Umbilical cord (tissue), 2 donors: Measurements from ENCODE around the gene DBX2. TPM values are rescaled to one million over a fixed set of nuclear protein-coding genes. Genes with fewer than 3 reads are reported as not detected.
A peak's percentile ranks its signal among the peaks of the same experiment; 100 is the strongest.
"Not testable (repeated sequence)": the region's sequence is repeated elsewhere in the genome, so short reads cannot be mapped to it uniquely, and the experiment has no call there.

Experiments used
- DNase-seq: peaks from one replicate; pipeline ENCODE4 v3.0.0-alpha.2; 2015; ENCODE audit warnings: low spot score
- total RNA-seq: library from RNA; depleted of rRNA; stranded (reverse); fragments of >200 nt; gene quantifications from one replicate; pipeline ENCODE4 v1.2.3, GENCODE V29; 2014; ENCODE audit warnings: low replicate concordance; ENCODE audit not compliant: insufficient read depth

Gene DBX2
- 6.3 TPM for total RNA-seq

DNA sequence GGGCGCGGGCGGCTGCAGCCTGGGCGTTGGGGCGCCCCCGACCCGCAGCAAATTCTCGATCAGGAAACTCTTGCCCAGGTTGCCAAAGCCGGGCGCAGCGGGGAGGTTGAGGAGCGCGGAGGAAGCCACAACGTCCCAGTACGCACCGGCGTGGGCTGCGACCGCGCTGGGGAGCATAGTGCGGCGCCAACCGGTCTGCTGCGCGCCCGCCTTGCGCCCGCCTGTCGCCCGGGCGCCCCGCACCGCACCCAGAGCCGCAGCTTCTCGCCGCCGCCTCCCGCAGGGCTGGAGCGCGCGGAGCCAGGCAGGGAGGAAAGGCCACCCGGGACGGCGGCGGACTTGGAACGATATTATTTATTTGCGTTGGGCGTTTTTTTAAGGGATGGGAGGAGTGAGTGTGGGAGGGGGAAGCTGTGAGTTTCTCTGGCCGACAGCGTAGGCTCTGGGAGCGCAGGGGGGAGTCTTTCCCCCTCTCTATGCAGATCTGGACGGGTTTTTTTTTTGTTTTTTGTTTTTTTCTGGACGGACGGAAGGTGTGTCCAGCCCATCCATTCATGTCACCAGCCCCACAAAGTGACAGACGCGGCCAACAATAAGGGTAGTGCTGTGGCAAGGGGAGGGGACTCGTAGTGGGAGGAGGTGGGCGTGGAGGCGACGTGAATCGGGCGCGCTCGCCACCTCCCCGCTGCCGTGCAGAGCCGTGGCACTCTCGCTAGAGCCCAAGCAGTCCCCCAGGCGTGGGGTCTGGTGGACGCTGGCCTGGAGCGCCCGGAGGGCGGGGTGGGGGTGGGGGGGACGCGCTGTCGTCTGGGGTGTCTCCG, at the start of gene DBX2:
Gene DBX2 (minus strand): TSS at position 349 of the 821 bp plus-strand sequence. CDS start 172 bp downstream, at position 177.
- DNase-seq, result peak; percentile 9

DNA sequence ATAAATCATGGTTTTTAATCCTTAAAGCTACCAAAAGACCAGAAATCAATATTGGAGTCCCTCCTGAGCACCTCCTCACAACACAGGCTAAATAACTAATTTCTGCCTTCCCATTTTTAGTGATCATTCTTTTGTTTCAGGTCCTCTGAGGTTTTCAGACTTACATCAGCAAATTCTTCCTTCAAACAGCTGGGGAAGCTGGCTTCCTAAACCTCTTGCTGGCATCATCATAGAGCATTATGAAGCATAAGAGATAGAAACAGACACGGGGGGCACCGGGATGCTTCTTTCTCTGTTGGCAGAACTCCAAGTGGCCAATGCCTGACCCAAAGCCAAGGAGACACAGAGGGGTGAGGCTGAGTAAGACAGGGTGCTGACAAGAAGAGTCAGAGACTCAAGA, 47.9 kb upstream of the DBX2 start:
- DNase-seq, result no peak

DNA sequence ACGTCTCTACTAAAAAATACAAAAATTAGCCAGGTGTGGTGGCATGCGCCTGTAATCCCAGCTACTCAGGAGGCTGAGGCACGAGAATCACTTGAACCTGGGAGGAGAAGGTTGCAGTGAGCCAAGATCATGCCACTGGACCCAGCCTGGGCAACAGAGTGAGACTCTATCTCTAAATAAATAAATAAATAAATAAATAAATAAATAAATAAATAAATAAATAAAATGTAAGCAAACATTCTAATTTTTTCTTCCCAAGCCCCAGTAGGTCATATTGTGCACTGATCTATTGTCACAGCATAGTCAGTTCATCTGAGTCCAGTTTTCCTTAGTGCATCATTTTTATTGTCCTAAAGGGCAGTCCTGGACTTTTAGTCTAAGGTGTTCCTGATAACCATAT, 44.5 kb upstream of the DBX2 start:
- DNase-seq, result not testable (repeated sequence)

DNA sequence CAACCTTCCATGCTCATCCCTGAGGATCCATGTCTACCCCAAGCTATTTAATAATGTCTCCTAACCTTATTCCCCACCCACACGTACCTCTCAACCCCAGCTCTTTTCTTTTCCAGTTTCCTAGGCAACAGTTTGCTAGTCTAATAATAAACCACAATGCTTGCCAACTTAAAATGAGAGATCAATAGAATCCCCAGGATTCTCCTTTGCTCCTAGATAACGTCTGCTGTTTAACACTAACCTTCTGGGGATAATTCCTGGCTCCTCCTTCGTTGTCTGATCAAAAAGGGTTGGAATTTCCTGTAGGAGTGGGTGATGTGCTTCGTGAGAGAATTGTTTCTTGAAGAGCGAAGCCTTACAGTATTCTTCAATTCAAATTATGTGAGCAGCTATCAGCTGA, 42.2 kb upstream of the DBX2 start:
- DNase-seq, result no peak

DNA sequence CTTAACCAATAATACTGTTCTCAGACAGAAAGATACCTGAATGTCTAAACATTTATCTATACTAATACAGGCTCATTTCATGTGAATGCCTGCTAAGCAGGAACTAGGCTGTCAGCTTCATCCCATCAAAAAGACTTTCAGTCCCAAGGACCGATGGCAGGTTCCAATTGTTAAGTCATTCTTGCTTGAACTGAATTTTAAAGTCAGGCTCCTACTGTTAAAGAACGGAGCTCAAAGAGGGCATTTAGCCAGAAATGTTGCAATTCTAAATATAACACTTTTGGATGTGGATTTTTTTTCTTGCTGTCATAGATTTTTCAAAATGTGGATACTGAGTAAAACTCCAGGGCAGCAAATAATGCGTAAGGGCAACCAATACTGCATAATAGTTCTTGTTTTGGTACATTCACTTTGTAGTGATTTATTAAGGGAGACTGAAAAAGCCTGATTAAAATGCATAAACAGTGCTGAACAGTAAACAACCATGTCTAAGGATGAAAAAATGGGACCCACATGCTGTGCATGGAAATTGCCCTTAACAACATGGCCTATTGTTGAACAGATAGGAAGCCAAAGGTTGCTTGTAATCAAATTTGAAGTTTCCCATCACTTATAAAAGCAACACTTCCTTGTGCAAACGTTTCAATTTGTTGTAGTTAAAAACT, 38.6 kb upstream of the DBX2 start:
- DNase-seq, result peak; percentile 7

DNA sequence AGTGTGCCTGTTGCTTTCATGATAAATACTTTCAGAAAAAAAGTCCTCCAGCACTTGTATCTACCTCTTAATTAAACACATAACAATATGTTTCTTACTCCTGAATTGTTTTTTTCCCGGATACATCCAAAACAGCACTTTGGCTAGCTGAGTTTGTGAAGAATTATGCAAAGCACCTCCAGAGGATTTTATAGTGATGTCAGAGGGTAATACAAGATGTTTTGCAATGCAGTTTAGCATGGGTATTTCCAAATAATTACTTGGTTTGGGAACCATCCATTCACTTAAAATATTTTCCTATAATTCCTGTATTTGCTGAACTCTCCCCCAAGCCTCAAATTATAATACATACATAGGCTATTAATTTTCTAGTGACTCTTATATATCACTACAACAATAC, 37.7 kb upstream of the DBX2 start:
- no peak for DNase-seq

DNA sequence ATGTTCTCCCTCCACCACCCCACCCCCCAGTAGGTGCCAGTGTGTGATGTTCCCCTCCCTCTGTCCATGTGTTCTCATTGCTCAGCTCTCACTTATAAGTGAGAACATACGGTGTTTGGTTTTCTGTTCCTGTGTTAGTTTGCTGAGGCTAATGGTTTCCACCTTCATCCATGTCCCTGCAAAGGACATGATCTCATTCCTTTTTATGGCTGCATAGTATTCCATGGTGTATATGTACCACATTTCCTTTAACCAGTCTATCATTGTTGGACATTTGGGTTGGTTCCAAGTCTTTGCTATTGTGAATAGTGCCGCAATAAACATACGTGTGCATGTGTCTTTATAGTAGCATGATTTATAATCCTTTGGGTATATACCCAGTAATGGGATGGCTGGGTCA, 33.3 kb upstream of the DBX2 start:
- DNase-seq, result not testable (repeated sequence)

DNA sequence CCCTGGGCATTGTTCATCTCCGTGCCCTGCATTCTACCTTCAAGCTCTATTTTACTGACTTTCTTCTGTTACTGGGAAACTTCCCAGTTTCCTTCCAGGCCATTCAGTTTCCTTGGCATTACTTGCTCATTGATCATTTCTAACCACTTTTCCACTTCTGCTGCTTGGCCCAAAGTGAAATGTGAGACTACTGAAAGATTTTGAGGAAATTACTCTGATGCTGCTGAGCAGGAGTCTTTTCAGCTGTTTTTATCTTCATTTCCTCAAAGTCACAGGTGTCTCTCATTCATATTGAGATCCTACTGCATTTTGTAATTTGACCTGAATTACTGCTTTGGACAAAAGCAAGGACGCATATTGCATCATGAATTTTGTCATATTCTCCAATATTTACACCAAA, 26.4 kb upstream of the DBX2 start:
- no peak for DNase-seq

DNA sequence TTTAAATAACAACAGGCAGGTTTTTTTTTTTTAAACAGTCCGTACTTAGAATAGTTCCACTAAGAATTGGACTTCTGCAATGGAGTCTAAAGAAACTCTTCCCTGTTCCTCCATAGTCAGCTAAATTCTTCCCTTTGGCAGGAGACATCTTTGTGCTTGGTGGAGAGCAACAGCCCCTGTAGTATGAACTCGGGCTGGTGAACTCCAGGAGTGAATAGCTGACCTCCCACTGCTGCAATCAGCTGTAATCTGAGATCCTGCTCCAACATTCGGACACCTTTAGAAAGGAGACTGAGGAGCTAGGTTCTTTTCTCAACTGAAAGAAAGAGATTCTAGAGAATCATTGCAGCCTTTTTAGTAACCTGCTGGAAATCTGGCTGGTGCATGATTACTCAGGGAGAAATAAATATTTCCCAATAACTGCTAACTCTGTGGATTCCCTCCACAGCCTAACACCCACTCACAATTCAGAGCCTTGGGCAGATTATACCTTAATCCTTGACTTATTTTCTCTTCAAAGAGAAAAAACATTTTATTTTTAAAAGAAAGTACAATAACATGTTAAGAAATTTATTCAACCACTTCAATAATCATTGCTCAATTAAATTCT, 25.6 kb upstream of the DBX2 start:
- DNase-seq, result no peak

DNA sequence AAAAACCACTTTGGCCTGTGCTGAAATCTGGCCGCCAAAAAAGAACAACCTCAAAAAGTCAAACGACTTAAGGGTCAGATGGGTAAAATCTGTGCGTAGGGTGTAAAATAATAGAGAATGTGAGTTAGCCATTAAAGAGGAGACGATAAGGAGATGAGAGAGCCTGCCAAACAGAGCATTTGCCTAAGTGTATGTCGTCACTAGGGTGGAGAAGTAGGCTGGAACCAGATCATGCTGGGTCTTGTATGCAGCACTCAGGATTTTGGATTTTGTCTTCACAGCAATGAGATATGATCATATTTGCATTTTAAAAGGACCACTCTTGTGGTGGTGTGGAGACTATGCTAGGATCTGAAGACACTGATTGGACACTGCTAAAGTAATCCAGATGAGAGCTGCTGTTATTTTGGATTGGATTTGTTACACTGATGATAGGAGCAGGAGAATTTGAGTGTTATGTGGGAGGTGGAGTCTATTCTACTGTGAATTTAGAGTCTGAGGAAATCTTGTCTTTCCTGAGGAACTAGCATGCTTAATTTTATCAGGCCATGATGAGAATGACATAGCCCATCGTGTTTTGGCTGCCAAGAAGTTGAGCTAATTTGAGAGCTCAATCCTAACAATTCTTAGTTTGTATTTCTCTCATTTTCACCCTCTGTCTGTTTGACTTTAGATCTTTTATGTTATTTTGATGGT, 24.8 kb upstream of the DBX2 start:
- DNase-seq, result no peak

DNA sequence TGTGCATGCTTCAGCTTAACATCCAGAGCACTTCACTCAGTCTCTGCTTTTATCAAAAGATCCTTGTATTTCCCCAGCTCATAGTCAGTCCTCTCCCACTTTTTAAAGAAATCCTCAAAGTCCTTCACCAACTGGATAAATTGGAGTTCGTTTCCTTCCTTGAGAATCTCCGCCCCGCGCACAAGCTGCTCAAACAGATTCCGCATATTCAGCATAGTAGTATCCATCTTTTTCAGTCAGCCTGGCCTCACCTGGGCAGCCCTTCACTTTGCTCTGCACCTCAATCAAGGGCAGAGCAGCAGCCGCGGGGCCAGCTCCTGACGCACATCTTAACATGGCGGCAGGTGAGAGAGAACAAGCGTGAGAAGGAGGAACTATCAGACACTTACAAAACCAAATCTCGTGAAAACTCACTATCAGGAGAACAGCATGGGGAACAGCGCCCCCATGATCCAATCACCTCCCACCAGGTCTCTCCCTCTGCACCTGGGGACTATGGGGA, 14.3 kb upstream of the DBX2 start:
- DNase-seq, result no peak

DNA sequence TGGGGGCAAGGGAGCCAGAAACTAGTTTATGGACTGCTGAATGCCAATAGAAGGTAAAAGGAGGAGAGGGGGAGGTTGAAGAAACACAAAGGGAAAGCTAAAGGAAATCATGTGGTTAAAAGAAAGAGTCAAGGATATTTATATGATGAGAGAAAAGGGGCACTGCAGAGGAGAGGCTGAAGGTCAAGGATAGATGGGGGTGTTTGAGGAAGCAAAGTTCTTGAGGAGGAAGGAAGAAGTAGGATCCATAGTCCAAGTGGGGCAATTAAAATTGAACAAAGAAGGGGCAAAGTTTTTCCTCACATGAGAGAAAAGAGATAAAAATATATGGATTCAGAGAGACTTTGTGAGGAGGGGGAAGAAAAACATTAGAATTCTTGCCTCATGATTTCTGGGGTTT, 10.1 kb upstream of the DBX2 start:
- no peak for DNase-seq

DNA sequence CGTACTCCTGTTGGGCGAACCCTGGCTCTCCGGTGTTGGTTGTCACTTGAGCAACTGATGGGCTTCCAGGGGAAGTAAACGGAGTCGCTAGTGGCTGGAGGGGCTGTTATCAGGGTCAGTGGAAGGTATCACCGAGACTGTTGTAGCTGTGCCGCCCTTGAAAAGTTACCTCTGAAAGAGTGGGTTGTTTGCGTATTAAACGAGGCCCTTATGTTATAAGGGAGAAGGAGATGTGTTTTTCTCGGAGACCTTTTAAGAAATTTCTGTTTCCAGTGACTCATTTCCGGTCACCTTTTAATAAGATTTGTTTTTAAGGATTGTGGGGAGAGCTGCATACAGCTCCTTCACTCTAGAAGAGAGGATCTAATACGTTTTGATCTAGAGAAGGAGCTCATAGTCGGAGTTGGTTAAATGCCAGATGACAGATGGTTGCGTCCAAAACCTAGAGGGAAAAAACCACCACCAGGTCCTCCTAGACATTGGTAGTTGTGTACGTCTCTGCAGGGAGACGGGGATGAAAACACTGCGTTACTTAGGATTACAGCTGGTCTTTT, 750 bp upstream of the DBX2 start:
- no peak for DNase-seq

DNA sequence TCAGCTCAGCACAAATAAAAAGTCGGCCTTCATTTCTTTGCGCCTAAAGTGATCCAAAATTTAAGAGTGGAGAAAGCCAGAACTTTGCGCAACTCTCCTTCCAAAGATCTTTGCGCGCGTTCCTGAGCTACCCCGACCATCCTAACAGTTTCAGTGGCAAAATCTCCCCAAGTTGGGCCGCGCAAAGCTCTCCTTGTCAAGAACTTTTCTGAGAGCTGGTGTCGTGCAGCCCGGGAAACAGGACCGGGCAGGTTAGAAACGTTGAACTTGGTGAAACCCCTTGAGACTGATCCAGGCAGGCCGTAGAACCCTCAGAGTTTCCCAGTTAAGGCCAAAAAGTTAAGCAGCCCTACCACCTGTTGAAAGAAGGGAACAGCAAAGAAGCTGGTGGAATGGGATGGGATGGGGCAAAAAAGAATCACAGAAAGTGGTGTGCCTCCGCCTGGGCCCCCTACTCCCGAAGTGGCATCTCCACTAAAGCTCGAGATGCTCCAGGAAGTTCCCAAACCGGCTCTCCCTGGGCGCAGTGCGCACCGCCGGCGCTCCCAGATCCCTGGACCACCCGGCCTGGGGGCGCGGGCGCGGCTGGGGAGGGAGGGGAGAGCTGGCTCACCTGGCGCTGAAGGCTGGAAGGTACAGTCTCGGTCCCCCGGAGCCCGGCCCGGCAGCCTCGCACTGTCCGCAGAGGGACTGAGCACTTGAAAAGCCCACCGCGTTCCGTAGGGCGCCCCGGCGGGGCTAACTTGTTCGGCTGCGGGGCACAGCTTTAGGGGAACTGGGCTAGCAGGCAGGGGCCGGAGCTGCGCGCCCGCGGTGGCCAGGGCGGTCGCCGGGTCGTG, 768 bp downstream of the DBX2 start:
- no peak for DNase-seq

DNA sequence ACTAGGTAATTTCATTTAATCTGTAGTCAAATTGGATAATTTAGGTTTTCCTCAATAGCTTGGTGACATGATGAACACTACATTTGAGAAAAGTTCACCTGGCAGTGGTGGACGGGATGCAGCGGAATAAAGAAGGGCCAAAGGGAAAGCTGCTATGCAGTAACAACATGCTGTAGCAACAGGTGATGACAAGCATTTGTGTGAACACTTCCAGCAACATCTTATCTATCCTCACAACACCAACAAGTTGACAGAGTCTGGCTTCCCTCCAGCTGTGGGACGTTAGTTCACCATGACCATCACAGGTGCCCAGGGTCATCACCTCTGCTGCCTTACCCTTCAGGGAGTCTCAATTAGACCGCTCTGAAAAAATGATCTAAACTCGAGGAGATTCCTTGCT, 8.3 kb downstream of the DBX2 start:
- DNase-seq, result no peak

DNA sequence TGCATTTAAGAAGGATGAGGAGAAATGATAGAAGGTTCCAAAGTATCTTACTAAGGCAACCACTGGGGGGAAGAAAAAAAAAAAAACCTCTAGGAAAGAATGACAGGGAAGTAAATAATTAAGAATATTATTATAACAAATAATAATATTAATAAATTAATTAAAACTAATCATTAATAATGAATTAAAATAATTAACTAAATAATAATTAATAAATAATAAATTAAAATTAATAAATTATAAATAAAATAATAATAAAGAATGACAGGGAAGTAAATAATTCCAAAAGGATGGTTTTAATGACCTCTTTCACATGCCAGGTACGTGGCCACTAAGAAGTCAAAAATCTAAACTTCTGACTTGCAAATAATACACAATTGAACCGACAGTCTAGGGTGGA, 9.9 kb downstream of the DBX2 start:
- DNase-seq, result no peak

DNA sequence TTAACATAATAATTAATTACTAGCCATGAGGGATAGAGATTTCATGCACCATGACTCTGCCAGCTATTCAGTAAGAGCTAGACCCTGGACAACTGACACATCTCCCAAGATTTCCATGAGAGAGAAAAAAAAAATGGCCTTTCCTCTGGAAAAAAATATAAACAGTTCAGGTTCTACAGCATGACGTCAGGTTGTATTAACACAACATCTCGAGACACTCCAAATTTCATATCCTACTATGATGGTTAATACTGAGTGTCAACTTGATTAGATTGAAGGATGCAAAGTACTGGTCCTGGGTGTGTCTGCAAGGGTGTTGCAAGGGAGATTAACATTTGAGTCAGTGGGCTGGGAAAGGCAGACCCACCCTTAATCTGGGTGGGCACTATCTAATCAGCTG, 11.1 kb downstream of the DBX2 start:
- DNase-seq, result no peak

DNA sequence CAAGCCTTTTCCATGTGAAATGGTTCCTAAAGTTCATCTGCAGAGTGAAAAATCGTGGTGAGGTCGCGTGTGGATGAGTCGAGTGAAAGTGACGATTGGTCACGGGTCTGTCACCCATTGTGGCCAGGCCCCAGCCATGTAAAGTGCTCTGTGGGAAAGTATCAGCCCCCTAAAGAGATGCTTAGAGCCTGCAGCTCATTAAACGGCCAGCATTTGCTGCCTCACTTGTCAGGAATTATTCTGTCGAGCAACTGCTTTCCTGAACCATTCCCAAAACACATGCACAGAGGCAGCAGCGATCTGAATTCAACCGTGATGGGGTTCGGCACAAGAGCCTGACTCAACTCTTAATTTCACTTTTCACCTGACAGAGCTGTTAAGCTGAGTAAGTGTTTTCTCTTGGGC, 16.0 kb downstream of the DBX2 start:
- DNase-seq, result no peak

DNA sequence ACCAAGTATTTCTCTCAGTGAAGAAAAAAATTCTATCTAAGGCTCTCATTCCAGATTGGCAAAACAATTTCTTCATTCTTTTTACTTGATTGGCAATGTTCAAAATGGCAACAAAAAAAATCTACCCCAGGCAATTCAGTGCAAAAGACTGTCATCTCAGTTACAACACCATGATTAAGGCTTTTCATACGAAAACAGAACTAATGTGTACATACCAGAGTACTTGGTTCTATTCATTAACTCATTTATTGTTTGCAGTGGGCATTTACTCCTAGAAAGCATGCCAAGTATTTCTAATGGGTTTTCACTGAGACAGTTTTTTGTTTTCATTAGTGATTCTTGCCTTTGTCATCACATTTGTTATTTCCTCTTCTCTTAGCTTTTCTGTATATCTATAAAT, 33.0 kb downstream of the DBX2 start:
- no peak for DNase-seq

DNA sequence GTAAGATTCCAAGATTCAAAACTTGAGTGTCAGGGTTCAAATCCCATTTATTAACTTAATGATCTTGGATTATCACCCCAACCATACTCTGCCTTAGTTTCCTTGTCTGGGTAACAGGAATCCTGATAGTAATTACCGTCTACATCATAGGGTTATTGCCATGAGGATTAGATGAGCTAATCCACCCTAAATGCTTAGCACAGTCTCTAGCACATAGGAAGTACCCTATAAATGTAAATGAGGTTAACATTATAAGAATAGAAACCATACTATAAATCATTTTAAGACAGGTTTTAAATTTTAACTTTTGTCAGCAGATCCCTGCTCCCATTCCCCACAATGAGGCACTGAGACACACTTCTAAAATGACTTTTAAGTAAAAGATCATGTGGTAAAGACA, 36.5 kb downstream of the DBX2 start:
- DNase-seq, result no peak

DNA sequence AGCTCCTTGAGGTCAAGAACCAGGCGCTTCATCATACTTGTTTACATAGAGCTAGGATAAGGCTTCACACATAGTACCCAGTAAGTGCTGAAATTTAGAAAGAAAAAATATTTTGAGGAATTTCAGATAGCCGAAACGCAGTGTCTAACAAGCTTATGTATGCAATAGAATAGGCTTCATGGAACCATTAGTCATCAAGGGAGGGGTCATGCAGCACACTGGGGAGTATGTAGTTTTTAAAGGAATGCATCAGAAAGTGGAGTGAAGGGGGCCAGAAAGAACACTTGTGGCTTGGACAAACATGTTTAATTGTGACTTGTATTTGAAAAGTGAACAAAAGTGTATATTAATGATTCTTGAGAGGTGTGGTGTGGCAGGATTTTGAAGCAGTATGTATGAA, 38.1 kb downstream of the DBX2 start:
- DNase-seq, result no peak
